Activated naive CD8-positive, alpha-beta T cell (primary cell): ENCODE results near the gene GAK.
A peak's percentile ranks its signal among the peaks of the same experiment; 100 is the strongest.

ENCODE experiments used
- H3K27ac Mint-ChIP-seq: one replicate; pipeline ENCODE4 v1.8.0; 2021; ENCODE audit warnings: mixed read lengths
- H3K27me3 Mint-ChIP-seq: one replicate; pipeline ENCODE4 v1.8.0; 2021; ENCODE audit warnings: mixed read lengths
- H3K36me3 Mint-ChIP-seq: one replicate; pipeline ENCODE4 v1.8.0; 2021; ENCODE audit warnings: mixed read lengths
- H3K4me1 Mint-ChIP-seq: one replicate; pipeline ENCODE4 v1.8.0; 2021; ENCODE audit warnings: low read depth, mixed read lengths
- H3K4me3 Mint-ChIP-seq: one replicate; pipeline ENCODE4 v1.8.0; 2021; ENCODE audit warnings: mild to moderate bottlenecking, mixed read lengths
- H3K9me3 Mint-ChIP-seq: one replicate; pipeline ENCODE4 v1.8.0; 2021; ENCODE audit warnings: low read depth, mixed read lengths

Gene GAK

DNA sequence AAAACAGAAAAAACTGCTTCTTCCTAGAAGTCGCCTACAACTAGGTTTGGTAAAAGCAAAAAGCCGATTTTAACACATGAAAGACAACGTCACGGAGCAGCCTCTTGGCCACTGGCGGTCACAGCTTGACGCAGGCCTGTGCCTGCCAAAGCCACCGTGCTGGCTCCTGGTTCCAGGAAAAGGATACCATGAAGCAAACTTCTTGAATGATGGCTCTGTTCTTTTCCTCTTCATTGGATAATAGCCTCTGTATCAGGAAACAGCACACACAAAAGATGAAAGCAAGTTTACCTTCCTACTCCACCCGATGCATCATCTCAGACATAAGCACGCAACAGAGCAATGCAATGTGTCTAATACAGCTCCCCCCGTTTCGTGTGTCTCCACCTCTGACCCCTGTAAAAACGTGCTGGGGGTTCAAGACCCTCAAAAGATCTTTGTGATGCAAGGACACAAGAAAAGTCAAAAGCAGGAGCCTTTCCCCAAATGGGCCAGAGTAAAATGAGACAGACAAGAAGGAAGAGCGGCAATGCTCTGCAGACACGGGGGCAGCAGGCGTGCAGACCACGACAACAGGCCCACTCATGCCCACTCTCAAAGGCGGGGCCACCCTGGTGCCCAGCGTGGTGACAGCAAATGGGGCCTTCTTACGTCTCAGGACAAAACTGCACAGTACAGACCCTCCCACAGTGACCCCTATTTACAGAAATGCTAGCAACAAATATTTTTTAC, 19.4 kb downstream of the GAK start:
- peaks cover 2% of the 10 kb centered on the region for H3K36me3 Mint-ChIP-seq
- H3K27me3 Mint-ChIP-seq, result no peaks in the 10 kb centered on the region
- H3K27ac Mint-ChIP-seq, result no peak overlapping the region
- H3K4me1 Mint-ChIP-seq, result peaks cover 27% of the 10 kb centered on the region
- H3K4me3 Mint-ChIP-seq, result no peak overlapping the region
- H3K9me3 Mint-ChIP-seq, result no peaks in the 10 kb centered on the region

DNA sequence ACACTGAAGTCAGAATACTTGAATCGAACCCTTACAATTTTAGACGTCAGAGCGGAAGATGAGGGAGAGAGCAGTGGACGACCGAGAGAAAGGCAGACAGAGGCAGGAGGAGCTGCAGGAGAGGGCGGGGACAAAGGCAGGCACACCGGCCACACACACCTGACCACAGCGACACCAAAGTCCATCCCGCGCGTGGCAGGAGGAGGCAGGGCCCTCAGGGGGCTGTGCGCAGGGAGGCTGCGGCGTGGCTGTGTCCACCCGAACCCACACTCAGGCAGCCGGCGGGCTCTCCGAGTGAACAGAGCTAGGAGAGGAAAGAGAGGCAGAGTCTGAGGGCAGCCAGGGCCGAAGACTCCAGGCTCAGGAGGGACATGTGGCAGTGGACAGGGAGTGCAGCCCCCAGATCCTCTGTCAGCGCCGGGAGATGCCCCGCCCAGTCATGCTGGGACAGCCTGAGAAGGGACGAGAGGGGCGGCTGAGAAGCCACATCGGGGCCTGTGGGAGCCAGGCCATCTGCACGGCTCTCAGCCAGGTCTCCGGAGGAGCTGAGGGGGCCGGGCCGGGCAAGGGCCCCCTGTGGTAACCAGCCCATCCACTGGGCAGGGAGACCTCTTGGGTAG, 20.1 kb downstream of the GAK start:
- Mint-ChIP-seq H3K27me3 (no peaks in the 10 kb centered on the region), H3K27ac (no peak overlapping the region)

DNA sequence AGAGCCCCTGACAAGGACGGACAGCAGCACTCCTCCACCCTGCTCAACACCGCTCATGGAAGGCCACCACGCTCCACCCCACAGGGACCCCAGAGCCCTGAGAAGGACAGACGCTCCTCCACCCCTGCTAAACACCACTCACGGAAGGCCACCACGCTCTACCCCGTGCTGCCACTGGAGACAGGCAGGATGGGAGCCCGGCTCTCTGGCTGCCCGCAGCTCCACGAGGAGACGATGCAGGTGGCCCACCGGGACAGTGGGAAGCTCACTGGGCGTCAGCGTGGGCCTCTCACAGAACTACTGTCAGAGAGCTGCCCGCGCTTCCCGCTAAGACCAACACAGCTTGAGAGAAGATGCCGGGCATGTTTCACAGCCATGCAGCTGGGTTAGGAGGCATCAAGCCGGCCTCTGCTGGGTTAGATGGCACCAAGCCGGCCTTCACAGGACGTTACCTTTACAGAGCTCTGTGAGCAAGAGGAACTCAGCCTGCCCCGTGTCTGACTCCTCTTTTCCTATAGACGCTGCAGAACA, 20.8 kb downstream of the GAK start:
- H3K4me3 Mint-ChIP-seq, result no peak overlapping the region
- peaks cover 15% of the 10 kb centered on the region for H3K4me1 Mint-ChIP-seq
- H3K27ac Mint-ChIP-seq, result no peak overlapping the region
- no peaks in the 10 kb centered on the region for H3K27me3 Mint-ChIP-seq
- H3K36me3 Mint-ChIP-seq, result peaks cover 2% of the 10 kb centered on the region
- H3K9me3 Mint-ChIP-seq, result no peaks in the 10 kb centered on the region

More for the DNA sequence above, 20.1 kb downstream of the GAK start:
- Mint-ChIP-seq H3K36me3 (peaks cover 2% of the 10 kb centered on the region), H3K9me3 (no peaks in the 10 kb centered on the region), H3K4me3 (no peak overlapping the region), H3K4me1 (peaks cover 22% of the 10 kb centered on the region)

DNA sequence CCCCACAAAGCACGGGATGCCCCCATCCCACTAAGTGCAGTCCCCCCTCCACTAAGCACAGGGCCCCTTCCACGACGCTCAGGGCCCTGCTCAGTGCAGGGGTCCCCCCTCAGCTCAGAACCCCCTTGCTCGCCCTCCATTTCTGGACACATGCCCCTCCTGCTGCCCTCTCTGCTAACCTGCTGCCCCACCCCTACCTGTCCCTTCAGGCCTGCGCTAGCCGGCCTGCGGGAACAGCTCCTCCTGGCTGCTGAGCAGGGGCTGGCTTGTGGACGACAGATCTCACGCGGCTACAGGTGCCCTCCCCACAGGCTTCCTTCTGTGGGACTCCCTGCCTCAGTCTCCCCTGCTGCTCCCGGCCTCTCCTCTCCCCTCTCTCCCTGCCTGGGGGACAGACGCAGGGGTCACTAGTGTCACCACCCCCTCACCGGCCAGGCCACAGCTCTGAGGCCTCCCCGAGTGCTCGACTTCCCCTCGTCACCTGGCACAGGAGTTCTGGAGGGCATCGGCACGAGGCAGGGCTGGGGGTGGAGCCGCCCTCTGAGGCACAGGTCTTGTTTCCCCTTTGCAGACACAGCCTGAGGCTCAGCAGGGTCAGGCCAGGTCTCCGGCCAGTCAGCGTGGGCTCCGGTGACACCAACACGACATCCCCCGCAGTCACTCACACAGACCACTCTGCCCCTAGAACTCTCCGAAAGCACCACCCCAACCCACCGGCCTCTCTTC, 21.6 kb downstream of the GAK start:
- Mint-ChIP-seq H3K4me1 (peaks cover 7% of the 10 kb centered on the region), H3K9me3 (no peaks in the 10 kb centered on the region), H3K36me3 (peaks cover 2% of the 10 kb centered on the region), H3K27me3 (no peaks in the 10 kb centered on the region), H3K27ac (no peak overlapping the region), H3K4me3 (no peak overlapping the region)

DNA sequence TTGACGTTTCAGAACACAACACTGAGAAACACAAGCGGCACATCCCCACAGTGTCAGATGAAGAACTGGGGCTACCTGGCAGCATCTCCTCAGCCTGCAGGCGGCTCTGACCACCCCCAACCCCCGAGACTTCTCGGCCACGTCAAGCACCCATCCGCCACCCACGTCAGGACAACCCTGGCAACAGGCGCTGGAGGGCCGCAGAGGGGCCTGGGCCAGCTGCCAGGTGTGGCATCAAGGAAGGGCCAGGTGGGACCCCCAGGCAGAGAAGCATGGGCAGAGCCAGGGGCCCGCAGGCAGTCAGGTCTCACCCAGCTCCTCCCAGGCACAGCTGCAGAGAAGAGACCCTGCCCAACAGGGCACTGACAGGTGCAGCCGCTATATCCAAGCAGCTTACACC, 22.3 kb downstream of the GAK start:
- peaks cover under 1% of the 10 kb centered on the region for H3K4me1 Mint-ChIP-seq
- H3K27ac Mint-ChIP-seq, result no peak overlapping the region
- no peak overlapping the region for H3K4me3 Mint-ChIP-seq
- H3K9me3 Mint-ChIP-seq, result no peaks in the 10 kb centered on the region
- peaks cover 2% of the 10 kb centered on the region for H3K36me3 Mint-ChIP-seq
- H3K27me3 Mint-ChIP-seq, result no peaks in the 10 kb centered on the region

DNA sequence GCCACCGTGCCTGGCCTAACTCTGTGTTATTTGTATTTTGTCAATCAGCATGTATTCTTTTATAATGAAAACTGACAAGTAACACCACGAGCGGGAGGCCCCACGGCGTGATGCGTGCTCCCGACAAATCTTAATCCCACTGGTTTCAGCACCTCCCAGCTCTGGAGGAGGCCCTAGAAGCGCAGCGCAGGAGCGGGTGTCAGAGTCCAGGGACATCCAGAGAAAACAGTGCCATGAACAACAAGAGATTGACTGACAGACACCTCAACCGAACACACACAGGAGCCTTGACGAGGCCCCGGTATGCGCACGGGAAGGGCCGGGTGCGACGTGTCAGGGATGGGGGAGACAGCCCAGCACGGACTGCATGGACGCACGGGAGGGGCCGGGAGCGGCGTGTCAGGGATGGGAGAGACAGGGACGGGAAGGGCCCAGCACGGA, 23.0 kb downstream of the GAK start:
- H3K4me3 Mint-ChIP-seq, result no peak overlapping the region
- H3K4me1 Mint-ChIP-seq, result no peaks in the 10 kb centered on the region

DNA sequence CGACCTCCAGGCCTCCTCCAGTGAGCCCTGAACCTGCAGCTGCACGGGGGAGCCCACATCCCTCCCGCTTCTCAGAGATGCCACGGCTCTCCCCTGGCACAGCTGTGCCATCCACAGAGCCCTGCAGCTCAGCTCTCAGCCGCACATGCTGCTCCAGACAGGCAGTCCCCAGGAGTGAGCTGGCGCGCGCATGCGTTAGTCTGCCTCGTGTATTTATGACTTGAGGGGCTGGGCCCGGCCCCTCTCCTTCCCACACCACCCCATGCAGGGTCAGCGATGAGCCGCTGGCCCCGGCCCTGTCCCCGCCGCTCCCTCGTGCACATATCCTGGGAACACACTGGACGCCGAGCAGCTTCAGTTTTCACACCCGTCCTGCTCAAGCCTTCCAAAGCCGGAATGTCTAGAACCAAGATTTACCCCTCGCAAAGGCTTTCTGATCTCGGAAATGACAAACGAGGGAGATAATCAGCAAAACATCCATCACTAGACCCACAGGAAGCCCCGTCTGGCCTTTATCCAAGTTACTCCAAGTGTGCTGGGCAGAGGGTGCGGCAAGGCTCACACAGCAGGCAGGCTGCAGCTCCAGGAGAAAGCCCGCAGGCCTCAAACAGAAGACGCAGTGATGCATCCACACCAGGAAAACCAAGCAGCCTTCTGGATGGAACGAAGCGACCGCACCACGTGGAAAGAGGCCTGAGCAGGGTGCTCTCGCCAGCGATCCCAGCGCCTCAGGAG, 24.3 kb downstream of the GAK start:
- H3K36me3 Mint-ChIP-seq, result peaks cover 2% of the 10 kb centered on the region
- H3K9me3 Mint-ChIP-seq, result no peaks in the 10 kb centered on the region
- no peaks in the 10 kb centered on the region for H3K27me3 Mint-ChIP-seq
- no peak overlapping the region for H3K4me3 Mint-ChIP-seq
- no peak overlapping the region for H3K27ac Mint-ChIP-seq
- no peaks in the 10 kb centered on the region for H3K4me1 Mint-ChIP-seq

More for the DNA sequence above, 23.0 kb downstream of the GAK start:
- no peak overlapping the region for H3K27ac Mint-ChIP-seq
- H3K36me3 Mint-ChIP-seq, result peaks cover 2% of the 10 kb centered on the region
- no peaks in the 10 kb centered on the region for H3K27me3 Mint-ChIP-seq
- H3K9me3 Mint-ChIP-seq, result no peaks in the 10 kb centered on the region

DNA sequence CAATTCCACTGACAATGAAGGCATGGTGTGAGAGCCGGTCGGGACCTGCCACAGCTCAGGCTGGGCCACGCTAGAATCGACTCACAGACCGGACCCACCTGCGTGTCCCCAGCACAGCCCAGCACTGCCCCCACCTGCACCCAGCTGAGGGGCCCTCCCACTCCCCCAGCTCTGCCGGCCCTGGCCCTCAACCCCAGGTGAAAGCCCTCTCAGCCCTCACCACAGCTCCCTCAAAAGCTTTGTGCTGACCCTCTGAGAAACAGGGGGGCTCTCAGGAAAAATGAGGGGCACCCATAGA, 25.1 kb downstream of the GAK start:
- Mint-ChIP-seq H3K4me3 (no peak overlapping the region), H3K27me3 (no peaks in the 10 kb centered on the region), H3K4me1 (peaks cover 2% of the 10 kb centered on the region), H3K9me3 (no peaks in the 10 kb centered on the region), H3K36me3 (peaks cover 2% of the 10 kb centered on the region), H3K27ac (no peak overlapping the region)

DNA sequence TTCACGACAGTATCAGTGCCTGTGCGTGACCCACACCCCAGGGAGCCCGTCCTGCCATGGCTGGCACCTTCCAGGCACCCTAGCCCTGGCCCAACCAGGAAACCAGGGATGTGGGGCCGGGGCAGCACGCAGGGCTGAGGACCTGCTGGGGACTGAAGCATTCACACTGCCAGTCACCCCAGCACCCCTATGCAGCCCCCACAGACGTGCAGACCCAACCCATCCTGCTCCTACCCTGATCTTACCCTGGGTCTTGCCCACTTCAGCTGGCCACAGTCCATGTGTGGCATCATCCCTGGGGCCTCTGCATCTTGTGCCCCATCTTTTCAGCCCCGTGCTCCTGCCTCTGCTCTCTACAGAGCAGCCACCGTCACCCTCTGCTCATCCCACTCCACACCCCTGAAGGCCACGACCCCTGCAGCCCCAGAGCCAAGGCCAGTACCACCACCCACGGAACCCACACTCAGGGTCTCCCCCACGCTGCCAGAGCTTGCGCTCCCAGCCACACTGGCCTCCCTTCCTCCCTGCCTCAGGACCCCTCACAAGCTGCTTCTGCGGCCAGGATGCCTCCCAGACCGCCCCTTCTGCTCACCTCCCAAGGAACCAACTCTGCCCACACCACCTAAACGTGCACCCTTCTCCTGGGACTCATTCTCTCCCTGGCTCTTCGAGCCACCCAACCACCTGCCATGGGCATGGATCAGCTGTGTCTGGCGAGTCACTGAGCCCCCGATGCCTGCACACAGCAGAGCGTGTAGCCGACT, 25.6 kb downstream of the GAK start:
- Mint-ChIP-seq H3K4me1 (peaks cover 2% of the 10 kb centered on the region), H3K9me3 (no peaks in the 10 kb centered on the region), H3K4me3 (no peak overlapping the region), H3K27ac (no peak overlapping the region), H3K27me3 (no peaks in the 10 kb centered on the region), H3K36me3 (no peaks in the 10 kb centered on the region)

DNA sequence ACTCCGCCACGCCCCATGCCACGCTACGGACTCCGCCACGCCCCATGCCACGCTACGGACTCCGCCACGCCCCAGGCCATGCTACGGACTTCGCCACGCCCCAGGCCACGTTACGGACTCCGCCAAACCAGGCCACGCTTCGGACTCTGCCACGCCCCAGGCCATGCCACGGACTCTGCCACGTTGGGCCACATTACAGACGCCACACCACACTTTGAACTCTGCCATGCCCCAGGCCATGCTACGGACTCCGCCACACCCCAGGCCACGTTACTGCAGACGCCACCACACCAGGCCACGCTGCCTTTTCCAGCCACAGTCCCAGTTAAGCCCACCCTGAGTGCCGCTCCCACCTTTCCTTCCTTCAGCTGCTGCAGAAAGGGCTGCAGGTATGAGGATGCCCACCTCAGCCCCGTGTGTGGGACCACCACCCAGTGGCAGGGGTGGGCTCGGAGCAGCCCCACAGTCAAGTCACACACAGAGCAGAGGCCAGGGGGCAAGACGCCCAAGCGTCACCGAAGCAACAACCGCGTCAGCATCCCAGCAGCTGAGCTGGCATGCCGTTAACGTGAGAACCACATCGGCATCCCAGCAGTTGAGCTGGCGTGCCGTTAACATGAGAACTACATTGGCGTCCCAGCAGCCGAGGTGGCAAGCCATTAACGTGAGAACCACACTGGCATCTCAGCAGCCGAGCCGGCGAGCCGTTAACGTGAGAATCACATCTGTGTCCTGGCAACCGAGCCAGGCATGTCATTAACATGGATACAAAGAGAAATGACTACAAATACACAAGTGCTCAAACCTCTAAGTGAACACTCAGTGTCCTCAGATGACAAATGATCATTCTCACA, 26.4 kb downstream of the GAK start:
- Mint-ChIP-seq H3K27me3 (no peaks in the 10 kb centered on the region), H3K36me3 (no peaks in the 10 kb centered on the region), H3K4me1 (peaks cover 2% of the 10 kb centered on the region), H3K27ac (no peak overlapping the region), H3K4me3 (no peak overlapping the region), H3K9me3 (no peaks in the 10 kb centered on the region)

DNA sequence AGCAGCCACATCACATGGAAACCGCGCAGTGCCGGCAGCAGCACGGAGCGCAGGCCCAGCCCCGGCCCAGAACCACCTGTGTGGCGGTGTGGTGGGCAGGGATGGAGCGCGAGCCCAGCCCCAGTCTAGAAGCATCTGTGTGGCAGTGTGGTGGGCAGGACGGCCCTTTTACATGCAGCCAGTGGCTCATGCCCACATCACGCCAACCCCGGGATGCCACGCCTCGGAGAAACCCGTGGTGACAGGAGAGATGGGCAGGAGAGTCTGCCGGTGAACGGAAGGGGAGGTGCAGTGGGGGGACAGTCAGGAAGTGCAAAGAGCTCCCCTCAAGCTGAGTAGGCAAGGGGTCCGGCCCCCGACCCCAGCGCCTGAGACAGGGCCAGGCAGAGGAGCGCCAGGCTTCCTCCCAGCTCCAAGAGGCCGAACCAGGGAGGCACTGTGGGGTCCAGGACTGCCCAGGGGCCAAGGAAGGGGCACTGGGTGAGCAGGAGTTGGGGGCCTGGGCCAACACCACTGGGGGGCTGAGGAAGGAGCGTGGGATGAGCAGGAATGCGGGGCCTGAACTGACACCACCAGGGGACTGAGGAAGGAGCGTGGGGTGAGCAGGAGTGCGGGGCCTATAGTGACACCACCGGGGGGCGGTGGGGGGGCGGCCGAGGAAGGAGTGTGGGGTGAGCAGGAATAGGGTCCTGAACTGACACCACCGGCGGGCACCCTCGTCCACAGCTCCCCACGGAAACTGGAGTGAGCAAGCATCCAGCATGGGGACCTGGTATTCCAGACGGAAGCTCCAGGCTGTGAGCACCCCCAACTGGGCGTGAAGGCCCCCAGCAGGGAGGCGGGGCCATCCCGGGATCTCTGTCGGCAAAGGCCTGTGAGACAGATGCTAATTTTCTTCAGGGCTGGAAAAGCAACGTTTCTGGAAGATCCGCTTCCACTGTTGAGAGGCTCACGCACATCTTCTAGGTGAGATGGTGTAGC, 28.8 kb downstream of the GAK start:
- Mint-ChIP-seq H3K9me3 (no peaks in the 10 kb centered on the region), H3K27me3 (no peaks in the 10 kb centered on the region), H3K4me1 (peaks cover 2% of the 10 kb centered on the region), H3K36me3 (no peaks in the 10 kb centered on the region), H3K27ac (peak overlapping the region; percentile 34), H3K4me3 (no peak overlapping the region)

DNA sequence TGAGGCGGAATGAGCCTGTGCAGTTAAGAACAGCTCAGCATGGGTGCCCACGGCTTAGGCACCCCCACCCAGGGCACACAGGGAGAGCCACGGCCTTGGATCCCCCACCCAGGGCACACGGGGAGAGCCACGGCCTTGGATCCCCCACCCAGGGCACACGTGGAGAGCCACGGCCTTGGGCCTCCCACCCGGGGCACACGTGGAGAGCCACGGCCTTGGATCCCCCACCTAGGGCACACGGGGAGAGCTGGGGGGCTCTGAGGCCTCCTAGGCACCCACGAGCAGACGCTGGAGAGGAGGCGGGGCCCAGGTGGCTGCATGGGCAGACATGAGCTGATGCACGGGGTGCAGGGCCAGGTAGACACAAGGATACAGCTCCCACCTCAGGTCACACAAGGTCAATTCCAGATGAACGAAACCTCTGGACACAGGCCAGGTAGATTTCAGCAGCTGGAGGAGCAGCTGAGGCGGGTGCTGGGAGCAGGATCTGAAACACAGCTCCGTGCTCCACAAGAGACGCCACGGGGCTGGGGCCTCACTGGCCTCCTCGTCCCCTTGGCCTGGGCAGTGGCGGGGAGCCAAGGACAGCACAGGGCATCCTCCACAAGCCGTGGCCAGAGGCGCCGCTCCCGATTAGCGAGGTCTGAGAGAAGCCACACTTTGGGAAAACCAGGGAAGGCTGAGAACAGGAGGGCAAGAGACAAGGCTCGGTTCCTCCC, 30.8 kb downstream of the GAK start:
- Mint-ChIP-seq H3K4me1 (peaks cover 2% of the 10 kb centered on the region), H3K4me3 (no peak overlapping the region), H3K27ac (no peak overlapping the region), H3K36me3 (no peaks in the 10 kb centered on the region), H3K27me3 (no peaks in the 10 kb centered on the region), H3K9me3 (no peaks in the 10 kb centered on the region)
